GM12865 (cell line): ENCODE results near the gene IL37.

Experiments used
- DNase-seq: peaks from one replicate; pipeline ENCODE4 v3.0.0; 2010; ENCODE audit warnings: low read depth
- H3K4me3 ChIP-seq: 2 replicates; pipeline ENCODE4 v1.5.1; 2011; ENCODE audit warnings: mild to moderate bottlenecking, low read depth, low read length, control low read depth
- CTCF ChIP-seq: IDR thresholded peaks from 2 replicates; pipeline ENCODE4 v1.5.1; 2011; ENCODE audit warnings: low read length, control low read depth, low read depth, inconsistent platforms; ENCODE audit not compliant: insufficient read depth; ENCODE audit errors: missing control alignments

The IL37 gene

GRCh38 chr2:112910865-112911264, at the start of gene IL37:
TSS of gene IL37 (plus strand) at chr2:112911165. CDS start at chr2:112913013, 1,848 bp downstream.
- no peak for DNase-seq
- H3K4me3 ChIP-seq: no peak within 1 kb of the TSS
- no peak for TF ChIP-seq CTCF

GRCh38 chr2:112864072-112864471, 46.9 kb upstream of the IL37 start:
- DNase-seq: no peak
- TF ChIP-seq CTCF: no peak
- H3K4me3 ChIP-seq: no peak overlapping the region

GRCh38 chr2:112866128-112866835, 44.7 kb upstream of the IL37 start:
- H3K4me3 ChIP-seq: no peak overlapping the region
- no peak for DNase-seq
- no peak for TF ChIP-seq CTCF

- no peak for TF ChIP-seq CTCF
- DNase-seq: no peak
- H3K4me3 ChIP-seq: no peak overlapping the region
Observed at GRCh38 chr2:112867701-112868631, 43.0 kb upstream of the IL37 start.

GRCh38 chr2:112869258-112869842, 41.6 kb upstream of the IL37 start:
- DNase-seq: peak; percentile 22
- TF ChIP-seq CTCF: no peak
- no peak overlapping the region for H3K4me3 ChIP-seq

GRCh38 chr2:112870841-112871835, 39.8 kb upstream of the IL37 start:
- no peak overlapping the region for H3K4me3 ChIP-seq
- TF ChIP-seq CTCF: no peak
- DNase-seq: no peak
